NCI-H146 treated with DMSO at 0.1 percent for 48 hours (cell line): ENCODE results near the gene JMJD1C.
"Not testable (repeated sequence)": the region's sequence is repeated elsewhere in the genome, so short reads cannot be mapped to it uniquely, and the experiment has no call there.

Source experiments
- DNase-seq: peaks from one replicate; lab custom pipeline; 2025; ENCODE audit not compliant: unreplicated experiment; lab: John Stamatoyannopoulos, UW

Gene JMJD1C

GRCh38 chr10:63365976-63366765 lies 99.6 kb downstream of the JMJD1C start:
- DNase-seq, result no peak

- no peak for DNase-seq
These were observed 100.9 kb downstream of the JMJD1C start for GRCh38 chr10:63364918-63365317.

GRCh38 chr10:63363951-63364350 lies 101.8 kb downstream of the JMJD1C start:
- DNase-seq, result no peak

GRCh38 chr10:63355682-63356081 lies 110.1 kb downstream of the JMJD1C start:
- DNase-seq, result no peak

- no peak for DNase-seq
These were observed 112.8 kb downstream of the JMJD1C start for GRCh38 chr10:63352976-63353375.

- DNase-seq, result no peak
These were observed 117.4 kb downstream of the JMJD1C start for GRCh38 chr10:63348245-63348850.

- DNase-seq, result no peak
These were observed 119.7 kb downstream of the JMJD1C start for GRCh38 chr10:63346015-63346441.

GRCh38 chr10:63344269-63344668 lies 121.5 kb downstream of the JMJD1C start:
- no peak for DNase-seq

- DNase-seq, result no peak
These were observed 122.3 kb downstream of the JMJD1C start for GRCh38 chr10:63343476-63343875.

GRCh38 chr10:63339640-63340039 lies 126.1 kb downstream of the JMJD1C start:
- not testable (repeated sequence) for DNase-seq

GRCh38 chr10:63337455-63338251 lies 128.1 kb downstream of the JMJD1C start:
- no peak for DNase-seq

- DNase-seq, result no peak
These were observed 134.2 kb downstream of the JMJD1C start for GRCh38 chr10:63331586-63331985.

- no peak for DNase-seq
These were observed 141.3 kb downstream of the JMJD1C start for GRCh38 chr10:63324495-63324854.

- DNase-seq, result no peak
These were observed 141.9 kb downstream of the JMJD1C start for GRCh38 chr10:63323701-63324494.

- no peak for DNase-seq
These were observed 145.1 kb downstream of the JMJD1C start for GRCh38 chr10:63320683-63321082.

GRCh38 chr10:63319231-63319630 lies 146.5 kb downstream of the JMJD1C start:
- no peak for DNase-seq

GRCh38 chr10:63318491-63318890 lies 147.3 kb downstream of the JMJD1C start:
- no peak for DNase-seq

GRCh38 chr10:63314020-63314419 lies 151.8 kb downstream of the JMJD1C start:
- DNase-seq, result no peak

- no peak for DNase-seq
These were observed 152.6 kb downstream of the JMJD1C start for GRCh38 chr10:63313066-63313717.

GRCh38 chr10:63308628-63309027 lies 157.1 kb downstream of the JMJD1C start:
- DNase-seq, result no peak

GRCh38 chr10:63304146-63304545 lies 161.6 kb downstream of the JMJD1C start:
- DNase-seq, result no peak
